Neural progenitor cell (in vitro differentiated cells): ENCODE measurements around the gene DAGLB.
"Not testable (repeated sequence)": the region's sequence is repeated elsewhere in the genome, so short reads cannot be mapped to it uniquely, and the experiment has no call there.

ENCODE experiments used
- CTCF ChIP-seq: fragments of 200-600 bp; sonication (generic); IDR thresholded peaks from 2 replicates; pipeline ENCODE4 v1.5.1; 2017; ENCODE audit warnings: antibody characterized with exemption, mild to moderate bottlenecking
- EZH2 ChIP-seq: fragments of 200-600 bp; sonication (generic); IDR thresholded peaks from 2 replicates; pipeline ENCODE4 v1.6.1; 2017; ENCODE audit warnings: antibody characterized with exemption, mild to moderate bottlenecking, moderate library complexity
- EZH2phosphoT487 ChIP-seq: fragments of 200-600 bp; sonication (generic); IDR thresholded peaks from 2 replicates; pipeline ENCODE4 v1.6.1; 2017; ENCODE audit warnings: antibody characterized with exemption

GRCh38 chr7:6450591-6450990, 2.8 kb upstream of the DAGLB start:
- not testable (repeated sequence) for TF ChIP-seq CTCF, EZH2phosphoT487, EZH2
